Stimulated activated CD4-positive, alpha-beta T cell treated with anti-CD3 and anti-CD28 coated beads, Interleukin-1b, Interleukin-23, amount 100 ng/mL, for 24 hours (primary cell): Measurements from ENCODE around the gene UNC13C.

Source experiments
- DNase-seq, 4 experiments: peaks; one replicate each; pipeline ENCODE4 v3.0.0-alpha.2; 2020; ENCODE audit warnings: low read depth in 4 of 4, low spot score in 1 of 4

UNC13C gene

GRCh38 chr15:54109014-54109413, 130.8 kb downstream of the UNC13C start:
- DNase-seq, result no peak

GRCh38 chr15:54119051-54119450, 140.8 kb downstream of the UNC13C start:
- DNase-seq, result no peak

- DNase-seq, result no peak
These were observed 142.8 kb downstream of the UNC13C start for GRCh38 chr15:54120949-54121463.

GRCh38 chr15:54127574-54127973, 149.3 kb downstream of the UNC13C start:
- no peak for DNase-seq

GRCh38 chr15:54131410-54131809, 153.2 kb downstream of the UNC13C start:
- no peak for DNase-seq

- DNase-seq, result no peak
These were observed 170.9 kb downstream of the UNC13C start for GRCh38 chr15:54149115-54149531.

- no peak for DNase-seq
These were observed 172.0 kb downstream of the UNC13C start for GRCh38 chr15:54150255-54150654.

- DNase-seq, result no peak
These were observed 180.8 kb downstream of the UNC13C start for GRCh38 chr15:54159012-54159411.

- no peak for DNase-seq
These were observed 209.1 kb downstream of the UNC13C start for GRCh38 chr15:54187325-54187724.

- DNase-seq, result no peak
These were observed 219.8 kb downstream of the UNC13C start for GRCh38 chr15:54197995-54198394.

GRCh38 chr15:54206586-54207321, 228.5 kb downstream of the UNC13C start:
- no peak for DNase-seq

GRCh38 chr15:54208786-54209185, 230.5 kb downstream of the UNC13C start:
- DNase-seq, result no peak

GRCh38 chr15:54212635-54213034, 234.4 kb downstream of the UNC13C start:
- no peak for DNase-seq

- DNase-seq, result no peak
These were observed 248.2 kb downstream of the UNC13C start for GRCh38 chr15:54226455-54226854.

- no peak for DNase-seq
These were observed 249.3 kb downstream of the UNC13C start for GRCh38 chr15:54227569-54227968.

- DNase-seq, result no peak
These were observed 272.1 kb downstream of the UNC13C start for GRCh38 chr15:54250326-54250725.

- DNase-seq, result no peak
These were observed 277.9 kb downstream of the UNC13C start for GRCh38 chr15:54256190-54256589.

- no peak for DNase-seq
These were observed 295.7 kb downstream of the UNC13C start for GRCh38 chr15:54273928-54274327.

GRCh38 chr15:54277834-54278233, 299.6 kb downstream of the UNC13C start:
- no peak for DNase-seq

GRCh38 chr15:54280726-54281125, 302.5 kb downstream of the UNC13C start:
- no peak for DNase-seq

GRCh38 chr15:54282228-54282836, 304.1 kb downstream of the UNC13C start:
- no peak for DNase-seq

GRCh38 chr15:54288049-54288448, 309.8 kb downstream of the UNC13C start:
- DNase-seq, result no peak
